Mesenchymal stem cell (in vitro differentiated cells and primary cell): ENCODE data around the gene ARAP3.

Experiments used
- DNase-seq: peaks from one replicate; pipeline ENCODE4 v3.0.0-alpha.2; 2013
- H2AFZ ChIP-seq: one replicate; pipeline ENCODE4 v1.6.1; 2013; ENCODE audit warnings: low read depth, mild to moderate bottlenecking, control low read depth, inconsistent platforms, low read length, moderate library complexity
- H2AK5ac ChIP-seq: 2 replicates; pipeline ENCODE4 v1.6.1; 2013; ENCODE audit warnings: low read length, moderate library complexity, mild to moderate bottlenecking, inconsistent platforms; ENCODE audit not compliant: severe bottlenecking
- H2BK120ac ChIP-seq: one replicate; pipeline ENCODE4 v1.6.1; 2013; ENCODE audit warnings: low read depth, mild to moderate bottlenecking, inconsistent platforms, low read length, moderate library complexity
- H2BK12ac ChIP-seq, 2 experiments: one replicate each; pipeline ENCODE4 v1.6.1; 2013; ENCODE audit warnings: inconsistent platforms in 2 of 2, low read length in 2 of 2, mild to moderate bottlenecking in 2 of 2, moderate library complexity in 2 of 2, control low read depth in 1 of 2
- H2BK15ac ChIP-seq: one replicate; pipeline ENCODE4 v1.6.1; 2013; ENCODE audit warnings: mild to moderate bottlenecking, low read depth, inconsistent platforms; ENCODE audit not compliant: poor library complexity, severe bottlenecking
- H2BK5ac ChIP-seq: 2 replicates; pipeline ENCODE4 v1.6.1; 2013; ENCODE audit warnings: low read depth, mild to moderate bottlenecking, low read length, control low read depth, inconsistent platforms; ENCODE audit not compliant: poor library complexity, severe bottlenecking
- H3K14ac ChIP-seq, 2 experiments: one replicate each; pipeline ENCODE4 v1.6.1; 2013; ENCODE audit warnings: inconsistent platforms in 2 of 2, low read length in 2 of 2, control low read depth in 1 of 2, mild to moderate bottlenecking in 1 of 2, moderate library complexity in 1 of 2
- H3K18ac ChIP-seq, 2 experiments: one replicate each; pipeline ENCODE4 v1.6.1; 2013; ENCODE audit warnings: inconsistent platforms in 2 of 2, low read length in 2 of 2, control low read depth in 1 of 2, low read depth in 1 of 2, mild to moderate bottlenecking in 1 of 2
- H3K23ac ChIP-seq, 2 experiments: one replicate each; pipeline ENCODE4 v1.6.1; 2013; ENCODE audit warnings: inconsistent platforms in 2 of 2, low read length in 2 of 2, mild to moderate bottlenecking in 2 of 2, moderate library complexity in 2 of 2, control low read depth in 1 of 2
- H3K27ac ChIP-seq: 2 replicates; pipeline ENCODE4 v1.5.1; 2013; ENCODE audit warnings: mild to moderate bottlenecking, moderate library complexity, low read length, control low read depth, inconsistent platforms; ENCODE audit not compliant: poor library complexity, severe bottlenecking
- H3K27me3 ChIP-seq, 2 experiments: 2 replicates each; pipeline versions ENCODE4 v1.6.1 to v1.7.0; 2013; ENCODE audit warnings: low read length in 2 of 2, mild to moderate bottlenecking in 2 of 2, moderate library complexity in 2 of 2, control low read depth in 1 of 2, inconsistent platforms in 1 of 2; ENCODE audit not compliant: control insufficient read depth in 1 of 2, insufficient read depth in 1 of 2
- H3K36me3 ChIP-seq, 2 experiments: 2 replicates each; pipeline versions ENCODE4 v1.6.1 to v1.7.0; 2013; ENCODE audit warnings: low read length in 2 of 2, control low read depth in 1 of 2, inconsistent platforms in 1 of 2, low read depth in 1 of 2, mild to moderate bottlenecking in 1 of 2; ENCODE audit not compliant: insufficient read depth in 2 of 2, control insufficient read depth in 1 of 2
- H3K4ac ChIP-seq, 2 experiments: one replicate each; pipeline ENCODE4 v1.6.1; 2013; ENCODE audit warnings: inconsistent platforms in 2 of 2, low read length in 2 of 2, mild to moderate bottlenecking in 2 of 2, moderate library complexity in 2 of 2, control low read depth in 1 of 2, low read depth in 1 of 2
- H3K4me1 ChIP-seq: 2 replicates; pipeline ENCODE4 v1.6.1; 2013; ENCODE audit warnings: low read depth, low read length, control low read depth; ENCODE audit not compliant: control insufficient read depth, insufficient read depth
- H3K4me2 ChIP-seq: 2 replicates; pipeline ENCODE4 v1.6.1; 2013; ENCODE audit warnings: low read length, mild to moderate bottlenecking, inconsistent platforms; ENCODE audit not compliant: poor library complexity, severe bottlenecking
- H3K4me3 ChIP-seq, 2 experiments: 2 replicates each; pipeline versions ENCODE4 v1.5.1 to v1.7.0; 2013; ENCODE audit warnings: low read length in 2 of 2, mild to moderate bottlenecking in 2 of 2, control low read depth in 1 of 2, low read depth in 1 of 2; ENCODE audit not compliant: insufficient read depth in 1 of 2
- H3K79me1 ChIP-seq: replicated peaks from 2 replicates; pipeline ENCODE4 v1.6.1; 2013; ENCODE audit warnings: mild to moderate bottlenecking, control low read depth, low read length, inconsistent platforms; ENCODE audit not compliant: poor library complexity, severe bottlenecking
- H3K9ac ChIP-seq: 2 replicates; pipeline ENCODE4 v1.7.0; 2013; ENCODE audit warnings: mild to moderate bottlenecking, low read length, moderate library complexity
- H3K9me3 ChIP-seq: 2 replicates; pipeline ENCODE4 v1.7.0; 2013; ENCODE audit warnings: mild to moderate bottlenecking, low read length; ENCODE audit not compliant: control insufficient read depth
- H4K8ac ChIP-seq: one replicate; pipeline ENCODE4 v1.6.1; 2013; ENCODE audit warnings: inconsistent platforms, mild to moderate bottlenecking, low read length, moderate library complexity
- H4K91ac ChIP-seq: one replicate; pipeline ENCODE4 v1.6.1; 2013; ENCODE audit warnings: mild to moderate bottlenecking, low read length, inconsistent platforms
- WGBS: methylation state at CpG from one replicate; pipeline ENCODE4 v1.1.7; 2013; ENCODE audit warnings: mixed read lengths; 5-methylcytosine and 5-hydroxymethylcytosine counted together

ARAP3 gene

DNA sequence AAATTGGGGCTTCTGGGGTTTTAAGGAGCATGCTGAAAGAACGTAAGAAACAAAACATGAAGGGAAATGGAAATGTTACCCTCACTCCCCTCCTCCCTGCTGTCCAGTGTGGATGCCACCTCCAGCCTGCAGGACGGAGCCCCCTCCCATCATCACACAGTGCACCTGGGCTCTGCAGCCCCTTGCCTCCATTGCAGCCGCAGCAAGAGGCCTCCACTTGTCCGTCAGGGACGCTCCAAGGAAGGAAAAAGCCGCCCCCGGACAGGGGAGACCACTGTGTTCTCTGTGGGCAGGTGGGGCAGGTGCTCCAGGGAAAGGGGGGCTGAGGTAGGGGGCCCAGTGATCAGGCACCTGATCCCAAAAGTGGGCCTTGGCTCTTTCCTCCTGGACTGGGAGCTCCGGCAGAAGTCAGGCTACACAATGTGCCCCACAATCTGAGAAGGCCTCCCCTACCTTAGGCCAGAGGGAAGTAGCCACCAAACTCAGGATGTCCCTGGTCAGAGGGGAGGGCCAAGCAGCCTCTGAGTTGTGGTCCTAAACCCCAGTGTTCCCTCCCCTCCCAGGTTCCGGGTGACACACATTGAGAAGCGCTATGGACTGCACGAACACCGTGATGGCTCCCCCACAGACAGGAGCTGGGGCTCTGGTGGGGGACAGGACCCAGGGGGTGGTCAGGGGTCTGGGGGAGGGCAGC, 42.5 kb downstream of the ARAP3 start:
- Histone ChIP-seq H4K8ac (peak overlapping the region; percentile 1), H2BK15ac (no peak overlapping the region)
- 89% methylated on average over 12 of the region's 12 CpGs for WGBS

GRCh38 chr5:141638771-141639170, 43.3 kb downstream of the ARAP3 start:
- DNase-seq = no peak
- no peak overlapping the region for H2BK12ac ChIP-seq
- H3K4me2 ChIP-seq = no peak overlapping the region
- H2AK5ac ChIP-seq = no peak overlapping the region
- peaks cover 0 to 4% of the 10 kb centered on the region in 2 experiments for H3K27me3 ChIP-seq
- peaks cover 31 to 33% of the 10 kb centered on the region in 2 experiments for H3K36me3 ChIP-seq
- no peak overlapping the region for H3K4me3 ChIP-seq
- H3K9me3 ChIP-seq = no peaks in the 10 kb centered on the region
- WGBS = 100% methylated on average over 1 of the region's 2 CpGs
- H3K4me1 ChIP-seq = peaks cover 33% of the 10 kb centered on the region
- no peak overlapping the region for H3K14ac ChIP-seq
- H2BK120ac ChIP-seq = no peak overlapping the region
- no peak overlapping the region for H2AFZ ChIP-seq
- H4K8ac ChIP-seq = no peak overlapping the region
- no peak overlapping the region for H3K9ac ChIP-seq
- no peak overlapping the region for H3K27ac ChIP-seq
- H4K91ac ChIP-seq = no peak overlapping the region
- no peak overlapping the region for H3K18ac ChIP-seq
- H2BK15ac ChIP-seq = no peak overlapping the region
- peaks cover 19% of the 10 kb centered on the region for H3K79me1 ChIP-seq
- H3K23ac ChIP-seq = no peak overlapping the region
- H2BK5ac ChIP-seq = no peak overlapping the region
- no peak overlapping the region for H3K4ac ChIP-seq

More for the DNA sequence above, 42.5 kb downstream of the ARAP3 start:
- Histone ChIP-seq H2AFZ (no peak overlapping the region), H3K4me2 (no peak overlapping the region), H3K4me1 (peaks cover 35% of the 10 kb centered on the region), H2BK5ac (no peak overlapping the region), H3K18ac (no peak overlapping the region), H3K79me1 (peaks cover 21% of the 10 kb centered on the region), H2BK12ac (no peak overlapping the region), H3K36me3 (peaks cover 37 to 38% of the 10 kb centered on the region in 2 experiments), H2BK120ac (no peak overlapping the region), H2AK5ac (no peak overlapping the region), H3K9me3 (no peaks in the 10 kb centered on the region), H3K27me3 (peaks cover 0 to 4% of the 10 kb centered on the region in 2 experiments), H3K14ac (no peak overlapping the region), H3K4me3 (no peak overlapping the region), H3K27ac (no peak overlapping the region), H3K4ac (no peak overlapping the region), H3K23ac (no peak overlapping the region), H4K91ac (no peak overlapping the region), H3K9ac (no peak overlapping the region)
- no peak for DNase-seq

DNA sequence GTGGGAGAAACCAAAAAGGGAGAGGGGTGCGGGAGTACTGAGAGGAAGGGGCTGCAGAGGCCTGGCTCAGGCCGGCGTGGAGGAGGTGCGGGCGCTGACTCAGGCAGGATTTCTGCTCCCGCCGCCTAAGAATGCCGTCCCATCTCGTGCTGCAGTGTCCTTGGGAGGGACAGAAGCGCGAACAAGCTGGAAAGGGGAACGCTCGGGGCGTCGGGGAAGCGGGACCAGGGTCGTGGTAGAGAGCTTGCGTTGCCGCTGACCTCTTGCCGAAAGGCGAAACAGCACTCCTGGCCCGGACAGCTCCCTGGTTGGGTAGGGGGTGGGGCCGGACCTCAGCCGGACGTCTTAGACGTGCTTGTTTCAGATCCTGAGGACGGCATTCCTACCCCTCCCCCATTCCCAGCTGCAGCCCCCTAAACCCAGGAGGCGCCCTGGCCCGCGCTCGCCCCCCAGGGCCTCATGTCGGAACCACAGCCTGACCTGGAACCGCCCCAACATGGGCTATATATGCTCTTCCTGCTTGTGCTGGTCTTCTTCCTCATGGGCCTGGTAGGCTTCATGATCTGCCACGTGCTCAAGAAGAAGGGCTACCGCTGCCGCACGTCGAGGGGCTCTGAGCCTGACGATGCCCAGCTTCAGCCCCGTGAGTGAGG, 44.1 kb downstream of the ARAP3 start:
- H2AK5ac ChIP-seq = no peak overlapping the region

DNA sequence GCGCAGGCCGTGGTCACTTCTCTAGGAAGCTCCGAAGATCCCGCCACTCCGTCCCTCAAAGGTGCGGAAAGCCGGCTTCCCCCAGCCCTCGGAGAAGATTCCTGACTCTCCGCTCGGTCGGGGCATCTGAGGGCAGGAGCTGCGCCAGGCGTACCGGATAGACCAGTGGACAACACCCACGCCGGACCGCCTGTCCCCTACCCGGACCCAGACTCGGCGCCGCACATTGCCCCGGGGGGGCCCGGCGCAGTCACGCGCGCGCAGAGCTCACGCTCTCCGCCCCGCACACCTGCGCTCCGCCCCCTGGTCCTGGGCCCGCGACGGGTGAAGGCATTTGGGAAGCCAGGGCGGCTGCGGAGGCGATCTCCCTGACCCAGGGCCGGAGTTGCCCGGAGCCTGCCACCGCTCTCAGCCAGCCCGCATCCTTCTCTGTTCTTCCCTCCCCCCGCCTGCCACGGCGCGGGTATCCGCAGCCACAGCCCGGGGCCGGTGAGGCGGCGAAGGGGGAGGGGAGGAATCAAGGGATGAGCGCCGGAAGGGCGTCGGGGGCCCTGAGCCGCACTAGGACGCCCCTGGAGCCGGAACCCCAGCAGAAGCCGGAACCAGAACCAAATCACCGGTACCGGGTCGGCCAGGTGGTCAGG, 44.8 kb downstream of the ARAP3 start:
- DNase-seq = no peak
- Histone ChIP-seq H3K23ac (peak overlapping the region in 1 of 2 experiments; percentile 35), H3K9ac (peak overlapping the region; percentile 94), H3K4me2 (peak overlapping the region; percentile 98), H2AFZ (peak overlapping the region; percentile 80), H3K4ac (peak overlapping the region in 1 of 2 experiments; percentile 54), H2BK15ac (peak overlapping the region; percentile 33), H3K9me3 (no peaks in the 10 kb centered on the region), H4K91ac (peak overlapping the region; percentile 46), H3K27ac (no peak overlapping the region), H2AK5ac (no peak overlapping the region), H3K36me3 (peaks cover 27 to 30% of the 10 kb centered on the region in 2 experiments), H3K79me1 (peaks cover 23% of the 10 kb centered on the region), H2BK12ac (peak overlapping the region in 1 of 2 experiments; percentile 12), H3K27me3 (peaks cover 0 to 4% of the 10 kb centered on the region in 2 experiments), H3K4me3 (peak overlapping the region; percentile 69 to 90), H3K4me1 (peaks cover 29% of the 10 kb centered on the region), H3K18ac (peak overlapping the region; percentile 54 to 63), H4K8ac (no peak overlapping the region), H3K14ac (peak overlapping the region in 1 of 2 experiments; percentile 44), H2BK5ac (no peak overlapping the region), H2BK120ac (no peak overlapping the region)
- WGBS = 1% methylated on average over 48 of the region's 63 CpGs

More for the DNA sequence above, 44.1 kb downstream of the ARAP3 start:
- Histone ChIP-seq H2AFZ (peak overlapping the region; percentile 80), H2BK5ac (no peak overlapping the region), H3K36me3 (peaks cover 27 to 30% of the 10 kb centered on the region in 2 experiments), H4K8ac (peak overlapping the region; percentile 31), H3K9ac (peak overlapping the region; percentile 94), H3K18ac (peak overlapping the region in 1 of 2 experiments; percentile 54), H2BK15ac (peak overlapping the region; percentile 33), H3K4ac (peak overlapping the region in 1 of 2 experiments; percentile 54), H2BK120ac (no peak overlapping the region), H4K91ac (no peak overlapping the region), H3K9me3 (no peaks in the 10 kb centered on the region), H3K4me3 (peak overlapping the region; percentile 69 to 90), H3K27me3 (peaks cover 0 to 4% of the 10 kb centered on the region in 2 experiments), H2BK12ac (no peak overlapping the region), H3K4me2 (peak overlapping the region; percentile 98), H3K27ac (no peak overlapping the region), H3K14ac (no peak overlapping the region), H3K23ac (peak overlapping the region in 1 of 2 experiments; percentile 41), H3K4me1 (peaks cover 32% of the 10 kb centered on the region), H3K79me1 (peaks cover 19% of the 10 kb centered on the region)
- 12% methylated on average over 33 of the region's 40 CpGs for WGBS
- DNase-seq = peak; percentile 53
